GM19372 (cell line): Measurements from ENCODE around the gene AGPAT1.

Experiments
- ATAC-seq: cut with Tn5 transposase; IDR thresholded peaks from one replicate; pipeline ENCODE4 v1.9.1; 2021; ENCODE audit warnings: mild to moderate bottlenecking, low read depth, moderate library complexity; ENCODE audit not compliant: unreplicated experiment

Gene AGPAT1

GRCh38 chr6:32127409-32127716, 48.5 kb downstream of the AGPAT1 start:
- no peak for ATAC-seq

- no peak for ATAC-seq
Measured at GRCh38 chr6:32126880-32127279, 49.0 kb downstream of the AGPAT1 start.

- no peak for ATAC-seq
Measured at GRCh38 chr6:32123681-32124080, 52.2 kb downstream of the AGPAT1 start.

- no peak for ATAC-seq
Measured at GRCh38 chr6:32120573-32121059, 55.3 kb downstream of the AGPAT1 start.

GRCh38 chr6:32118782-32119628, 56.9 kb downstream of the AGPAT1 start:
- ATAC-seq = no peak
